HG03575 (cell line): ENCODE measurements around the gene TM2D3.
"Not testable (repeated sequence)": the region's sequence is repeated elsewhere in the genome, so short reads cannot be mapped to it uniquely, and the experiment has no call there.

Source experiments
- ATAC-seq: cut with Tn5 transposase; IDR thresholded peaks from one replicate; pipeline ENCODE4 v1.9.1; 2021; ENCODE audit not compliant: unreplicated experiment, insufficient number of reproducible peaks, low FRiP score; ENCODE audit errors: extremely low read depth

The TM2D3 gene

DNA sequence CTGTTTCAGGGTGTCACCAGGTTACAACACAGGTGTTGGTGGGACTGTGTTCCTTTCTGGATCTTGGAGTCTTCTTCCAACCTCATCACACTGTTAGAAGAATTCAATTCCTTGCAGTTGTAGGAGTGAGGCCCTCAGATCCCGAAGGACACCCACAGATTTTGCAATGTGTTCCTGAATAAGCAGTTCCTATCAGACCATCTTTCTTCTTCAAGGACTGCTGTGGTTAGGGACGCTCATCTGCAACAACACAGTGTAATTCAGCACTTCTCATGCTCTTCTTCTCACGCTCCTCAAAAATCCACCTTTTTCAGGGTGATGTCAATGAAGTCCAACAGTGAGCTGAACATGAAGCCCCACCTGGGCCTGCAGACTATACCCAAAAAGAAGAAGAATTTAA is 18.8 kb downstream of the TM2D3 start:
- no peak for ATAC-seq

DNA sequence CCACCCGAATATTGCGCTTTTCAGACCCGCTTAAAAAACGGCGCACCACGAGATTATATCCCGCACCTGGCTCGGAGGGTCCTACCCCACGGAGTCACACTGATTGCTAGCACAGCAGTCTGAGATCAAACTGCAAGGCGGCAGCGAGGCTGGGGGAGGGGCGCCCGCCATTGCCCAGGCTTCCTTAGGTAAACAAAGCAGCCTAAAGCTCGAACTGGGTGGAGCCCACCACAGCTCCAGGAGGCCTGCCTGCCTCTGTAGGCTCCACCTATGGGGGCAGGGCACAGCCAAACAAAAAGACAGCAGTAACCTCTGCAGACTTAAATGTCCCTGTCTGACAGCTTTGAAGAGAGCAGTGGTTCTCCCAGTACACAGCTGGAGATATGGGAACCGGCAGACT is 25.5 kb downstream of the TM2D3 start:
- not testable (repeated sequence) for ATAC-seq

DNA sequence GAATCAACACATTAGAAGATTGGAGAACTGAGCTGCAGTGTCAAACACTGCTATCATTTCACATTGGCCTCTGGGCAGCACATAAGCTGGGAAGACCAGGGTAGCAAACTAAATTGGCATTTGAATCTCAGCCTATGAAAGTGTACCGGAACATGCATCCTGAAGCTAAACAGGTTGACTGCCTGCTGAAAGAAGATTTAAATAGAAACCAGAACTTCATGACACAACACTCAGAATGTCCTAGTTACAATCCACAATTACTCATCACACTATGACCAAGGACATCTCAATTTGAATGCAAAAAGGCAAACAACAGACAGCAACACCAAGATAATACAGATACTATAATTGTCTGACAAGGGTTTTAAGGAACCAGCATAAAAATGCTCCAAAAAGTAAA is 26.2 kb downstream of the TM2D3 start:
- ATAC-seq: no peak

DNA sequence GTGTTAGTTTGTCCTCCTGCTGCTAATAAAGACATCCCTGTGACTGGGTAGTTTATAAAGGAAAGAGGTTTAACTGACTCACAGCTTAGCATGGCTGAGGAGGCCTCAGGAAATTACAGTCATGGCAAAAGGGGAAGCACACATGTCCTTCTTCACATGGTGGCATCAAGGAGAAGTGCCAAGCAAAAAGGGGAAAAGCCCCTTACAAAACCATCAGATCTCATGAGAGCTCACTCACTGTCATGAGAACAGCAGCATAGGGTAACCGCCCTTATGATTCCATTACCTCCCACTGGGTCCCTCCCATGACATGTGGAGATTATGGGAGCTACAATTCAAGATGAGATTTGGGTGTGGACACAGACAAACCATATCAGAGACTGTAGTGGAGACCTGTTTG is 27.0 kb downstream of the TM2D3 start:
- ATAC-seq: no peak

DNA sequence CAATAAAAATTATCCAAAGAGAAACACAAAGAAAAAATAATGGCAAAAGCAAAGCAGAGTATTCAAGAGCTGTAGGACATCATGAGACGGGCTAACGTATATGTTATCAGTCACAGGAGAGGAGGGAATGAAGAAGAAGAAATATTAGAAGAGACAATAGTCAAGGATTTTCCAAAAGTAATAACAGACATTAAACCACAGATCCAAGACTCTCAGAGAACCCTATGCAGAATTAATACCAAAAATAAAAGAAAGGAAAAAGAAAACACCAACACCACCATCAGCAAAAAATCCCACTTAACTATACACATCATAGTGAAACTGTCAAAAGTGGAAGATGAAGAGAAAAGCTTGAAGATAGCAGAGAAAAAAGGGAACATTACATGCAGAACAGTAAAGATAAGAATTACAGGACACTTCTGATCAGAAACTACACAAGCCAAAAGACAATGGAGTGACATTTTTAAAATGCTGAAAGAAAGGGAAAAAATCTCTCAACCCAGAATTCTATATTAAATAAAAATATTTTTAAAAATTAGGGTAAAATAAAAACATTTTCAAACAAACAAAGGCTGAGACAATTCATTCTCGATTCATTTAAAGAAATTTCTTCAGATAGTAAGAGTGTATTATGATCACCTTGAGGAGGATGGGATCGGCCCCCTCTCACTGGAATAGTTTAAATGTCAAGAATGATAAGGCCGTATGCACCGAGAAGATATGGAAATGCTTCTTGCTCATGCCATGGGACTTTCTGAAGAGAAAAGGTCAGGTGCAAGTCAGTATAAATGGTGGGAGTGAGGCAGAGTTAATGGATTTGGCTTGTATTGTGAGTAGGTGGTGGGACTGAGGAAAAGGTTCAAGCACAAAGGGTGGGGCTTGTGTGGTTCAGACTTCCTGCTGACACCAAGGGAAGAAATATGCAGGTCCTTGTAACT is 28.5 kb downstream of the TM2D3 start:
- ATAC-seq: no peak

DNA sequence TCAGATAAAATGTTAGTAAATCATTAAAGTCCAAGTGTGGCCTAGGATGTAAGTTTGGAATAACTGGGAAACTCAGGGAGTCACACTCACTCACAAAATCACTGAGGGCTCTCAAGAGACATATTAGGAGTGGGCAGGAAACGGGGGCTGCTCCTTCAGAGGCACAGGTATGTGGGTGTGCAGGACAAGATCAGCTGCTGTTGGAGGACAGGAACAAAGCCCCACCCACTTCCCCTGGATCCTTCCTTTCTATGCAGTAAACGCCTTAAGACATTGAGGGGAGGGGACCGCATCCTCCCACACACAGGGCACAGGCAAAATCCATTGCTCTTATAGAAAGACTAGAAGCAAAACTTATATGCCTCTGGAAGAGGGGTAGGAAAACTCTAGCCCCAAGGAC is 30.2 kb downstream of the TM2D3 start:
- no peak for ATAC-seq

DNA sequence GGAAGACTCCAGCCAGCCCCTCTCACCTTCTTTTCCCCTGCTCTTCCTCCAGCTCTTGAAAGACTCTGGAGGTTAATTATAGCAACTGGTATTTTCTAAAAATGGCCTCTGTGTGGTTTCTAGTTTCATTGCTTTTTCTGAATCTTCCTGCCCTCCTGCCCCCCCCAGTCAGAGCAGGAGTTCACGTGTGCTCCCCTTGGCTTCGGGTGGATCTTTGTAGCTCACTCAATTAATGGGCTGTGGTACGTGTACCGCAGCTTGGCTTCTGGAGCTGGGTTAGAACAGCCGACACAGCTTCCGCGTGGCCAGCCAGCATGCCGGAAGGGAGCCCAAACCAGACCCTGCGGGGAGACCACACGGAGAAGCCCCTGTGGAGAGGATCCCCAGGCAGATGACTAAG is 31.5 kb downstream of the TM2D3 start:
- no peak for ATAC-seq

DNA sequence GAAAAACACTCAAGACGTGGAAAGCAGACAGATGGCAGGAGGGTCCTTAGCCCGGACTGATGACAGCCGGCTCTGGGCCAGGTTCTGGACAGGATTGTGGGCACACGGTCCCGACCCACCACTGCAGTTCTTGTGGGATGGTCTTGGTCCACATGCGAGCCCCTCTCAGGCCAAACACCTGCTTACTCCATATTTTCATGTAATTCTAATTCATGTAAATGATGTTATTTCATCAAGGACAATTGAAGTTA is 32.6 kb downstream of the TM2D3 start:
- ATAC-seq: no peak

DNA sequence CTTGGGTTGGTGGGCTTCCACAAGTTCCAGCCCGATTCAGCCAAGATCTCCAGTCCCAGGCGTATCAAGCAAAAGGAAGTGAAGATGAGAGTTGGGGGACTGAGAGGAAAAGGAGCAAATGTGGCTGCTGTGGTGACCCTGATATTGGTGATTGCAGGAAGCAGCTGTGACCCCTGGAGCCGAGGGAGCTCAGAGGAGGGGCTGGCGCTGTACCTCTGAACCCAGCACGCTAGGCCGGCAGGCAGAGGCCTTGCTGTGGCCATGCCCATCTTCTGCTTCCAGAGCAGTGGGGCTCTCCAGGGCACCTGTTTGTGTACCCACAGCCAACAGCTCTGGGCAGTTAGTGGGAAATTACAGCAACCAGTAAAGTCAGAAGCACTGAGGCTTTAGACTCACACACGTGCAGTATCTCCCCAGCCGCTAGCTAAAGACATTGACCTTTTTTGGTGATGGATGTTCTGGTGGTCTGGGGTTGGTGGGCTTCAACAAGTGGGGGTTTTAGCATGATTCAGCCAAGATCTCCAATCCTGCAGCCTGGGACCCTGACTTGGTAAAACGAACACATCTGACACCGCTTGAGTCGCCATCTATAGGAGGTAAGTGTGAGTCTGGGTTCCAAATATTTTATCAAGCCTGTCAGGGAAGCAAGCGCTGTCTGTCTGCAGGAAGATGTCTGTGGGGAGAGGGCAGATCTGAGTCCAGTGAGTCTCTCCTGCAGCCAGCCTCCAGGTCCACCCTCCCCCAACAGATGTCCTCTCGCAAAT is 33.1 kb downstream of the TM2D3 start:
- no peak for ATAC-seq

DNA sequence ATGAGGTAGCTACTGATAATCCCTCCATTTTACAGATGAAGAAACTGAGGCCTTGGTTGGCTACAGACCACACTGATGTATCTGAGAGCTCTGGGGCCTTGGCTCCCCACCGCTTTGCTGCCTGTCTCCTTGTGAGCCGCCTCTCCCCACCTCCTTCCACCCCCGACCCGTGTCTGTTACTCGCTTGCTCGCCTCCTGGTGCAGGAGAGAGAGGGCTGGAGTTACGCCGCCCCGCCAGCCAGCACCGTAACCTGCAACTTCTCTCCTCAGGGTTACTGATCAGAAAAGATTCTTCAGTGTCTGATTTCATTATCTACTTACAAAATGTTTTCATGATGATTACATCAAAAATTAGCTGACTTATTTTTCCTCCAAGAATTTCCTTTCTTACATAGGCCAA is 34.1 kb downstream of the TM2D3 start:
- ATAC-seq: no peak

DNA sequence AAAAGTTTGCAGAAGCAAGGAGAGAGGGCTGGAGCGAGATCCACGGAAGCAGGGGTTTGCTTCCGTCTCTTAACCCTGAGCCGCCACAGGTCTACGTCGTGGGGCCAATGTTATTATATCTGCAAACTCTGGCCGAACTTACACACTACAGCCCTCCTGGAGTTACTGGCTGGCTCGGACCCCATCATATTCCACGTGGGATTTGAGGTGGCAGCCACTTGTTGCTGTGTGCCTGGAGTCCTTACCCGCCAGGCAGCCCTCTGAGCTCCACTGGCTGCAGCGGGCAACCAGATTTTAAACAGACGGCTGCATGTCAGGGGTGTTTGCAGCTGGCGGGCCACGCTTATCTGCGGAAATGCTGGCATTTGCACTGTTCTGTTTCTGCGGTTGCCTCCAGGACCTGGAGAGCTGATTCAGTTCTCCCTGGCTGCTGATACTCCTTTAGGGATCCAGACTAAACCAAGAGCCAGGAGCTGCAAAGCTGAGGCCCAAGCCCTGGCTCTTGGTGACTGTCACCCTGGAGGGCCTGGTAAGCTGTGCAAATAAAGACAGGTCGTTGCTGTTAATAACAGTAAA is 34.7 kb downstream of the TM2D3 start:
- no peak for ATAC-seq

DNA sequence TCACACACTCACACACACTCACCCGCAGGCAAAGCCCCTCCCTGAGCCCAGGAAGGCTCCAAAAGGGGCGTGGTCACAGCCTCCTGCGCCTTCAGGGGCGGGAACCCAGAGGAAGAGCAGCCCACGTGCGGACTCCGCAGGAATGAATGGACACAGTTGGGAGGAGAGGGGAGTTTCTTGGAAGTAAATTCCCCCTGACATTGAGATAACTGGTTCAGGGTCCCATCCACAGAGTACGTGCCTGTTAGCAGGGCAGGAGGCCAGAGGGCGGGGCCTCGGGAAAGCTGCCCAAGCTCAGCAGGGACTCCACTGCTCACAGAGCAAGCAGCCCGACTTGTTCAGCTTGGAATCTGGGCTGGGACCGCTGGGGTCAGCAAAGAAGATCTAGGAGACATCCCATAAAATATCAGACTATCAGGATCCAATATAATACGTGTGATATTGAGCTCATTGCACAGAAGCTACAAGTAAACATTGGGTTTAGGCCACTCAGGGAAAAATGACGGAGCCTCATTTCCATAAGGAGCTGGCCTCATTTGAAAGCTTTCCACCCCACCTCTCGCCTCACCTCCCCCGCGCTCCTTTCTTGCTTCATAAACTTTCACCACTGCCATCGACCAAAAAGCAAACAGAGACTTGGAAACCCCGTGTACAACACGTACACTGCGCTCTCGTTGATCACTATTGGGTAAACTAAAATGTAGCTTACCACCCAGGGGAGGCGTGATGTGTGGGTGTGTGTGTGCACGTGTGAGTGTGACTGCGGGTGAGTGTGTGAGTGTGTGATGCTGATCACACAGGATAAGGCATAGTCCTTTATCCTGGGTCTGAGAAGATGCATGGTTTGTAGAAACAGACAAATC is 36.0 kb downstream of the TM2D3 start:
- ATAC-seq: no peak

DNA sequence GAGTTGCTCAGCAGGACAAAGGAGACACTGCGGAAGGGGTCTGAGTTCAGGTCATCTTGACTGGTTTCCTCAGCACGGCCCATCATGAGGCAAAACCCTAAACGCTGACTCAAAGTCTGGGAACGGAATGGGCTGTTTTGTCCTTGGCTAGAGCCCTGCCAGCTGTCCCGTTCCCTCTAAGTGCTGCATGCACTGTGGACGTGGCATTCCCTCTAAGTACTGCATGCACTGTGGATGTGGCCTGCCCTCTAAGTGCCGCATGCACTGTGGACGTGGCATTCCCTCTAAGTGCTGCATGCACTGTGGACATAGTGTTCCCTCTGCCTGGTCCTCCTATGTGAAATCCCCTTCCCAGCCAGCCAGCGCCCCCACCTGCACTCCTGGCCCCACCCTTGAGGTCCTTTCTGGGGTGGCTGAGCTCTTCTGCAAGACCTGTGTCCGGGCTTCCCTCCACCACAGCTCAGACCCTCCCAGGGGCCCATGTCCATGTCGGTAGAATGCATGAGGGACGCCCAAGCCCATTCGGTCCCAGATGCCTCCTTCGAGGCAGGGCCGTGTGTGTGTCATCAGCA is 36.7 kb downstream of the TM2D3 start:
- no peak for ATAC-seq

DNA sequence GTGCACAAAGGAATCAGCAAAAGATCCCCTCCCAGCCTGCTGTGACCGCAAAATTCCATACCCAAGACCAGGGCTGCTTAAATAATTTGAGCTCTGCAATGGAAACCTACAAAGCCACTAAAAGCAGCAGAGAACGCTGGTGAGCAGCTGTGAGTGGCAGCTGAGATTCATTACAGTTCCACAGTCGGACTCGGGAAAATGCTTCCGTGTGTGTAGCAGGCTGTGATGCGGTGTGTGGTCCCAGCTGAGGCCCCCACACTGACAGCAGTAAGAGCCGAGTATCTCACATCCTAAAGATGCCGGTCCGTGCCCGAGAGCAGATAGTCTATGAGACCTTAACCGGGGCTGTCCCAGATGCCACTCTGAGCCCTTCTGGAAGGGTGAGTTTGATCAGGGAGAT is 37.4 kb downstream of the TM2D3 start:
- no peak for ATAC-seq

DNA sequence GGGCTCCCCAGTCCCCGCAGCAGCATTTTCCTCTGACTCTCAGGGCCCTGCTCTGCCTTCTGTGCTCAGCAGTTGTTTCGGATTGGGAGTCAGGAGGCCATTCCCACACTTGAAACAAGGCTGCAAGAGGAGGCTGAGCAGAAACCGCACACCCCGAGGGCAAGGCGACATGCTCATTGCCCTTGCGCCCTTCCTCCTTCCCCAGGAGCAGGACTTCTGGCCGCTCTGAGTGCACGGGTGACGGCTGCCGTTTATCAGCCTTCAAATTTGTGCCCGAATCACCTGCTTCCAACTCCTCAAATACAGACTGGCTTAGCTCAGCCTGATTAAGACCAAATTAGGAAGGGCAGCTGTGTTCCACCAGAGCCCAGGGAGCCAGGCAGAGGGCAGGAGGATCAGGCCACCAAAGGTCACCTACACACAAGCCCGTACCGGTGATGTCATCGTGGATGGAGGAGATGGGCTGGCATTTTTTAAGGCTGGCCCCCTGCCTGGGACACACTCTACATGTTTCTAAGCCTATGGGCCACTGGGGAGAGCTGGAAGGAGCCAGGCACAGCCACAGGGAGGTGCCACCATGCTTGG is 38.1 kb downstream of the TM2D3 start:
- ATAC-seq: no peak

DNA sequence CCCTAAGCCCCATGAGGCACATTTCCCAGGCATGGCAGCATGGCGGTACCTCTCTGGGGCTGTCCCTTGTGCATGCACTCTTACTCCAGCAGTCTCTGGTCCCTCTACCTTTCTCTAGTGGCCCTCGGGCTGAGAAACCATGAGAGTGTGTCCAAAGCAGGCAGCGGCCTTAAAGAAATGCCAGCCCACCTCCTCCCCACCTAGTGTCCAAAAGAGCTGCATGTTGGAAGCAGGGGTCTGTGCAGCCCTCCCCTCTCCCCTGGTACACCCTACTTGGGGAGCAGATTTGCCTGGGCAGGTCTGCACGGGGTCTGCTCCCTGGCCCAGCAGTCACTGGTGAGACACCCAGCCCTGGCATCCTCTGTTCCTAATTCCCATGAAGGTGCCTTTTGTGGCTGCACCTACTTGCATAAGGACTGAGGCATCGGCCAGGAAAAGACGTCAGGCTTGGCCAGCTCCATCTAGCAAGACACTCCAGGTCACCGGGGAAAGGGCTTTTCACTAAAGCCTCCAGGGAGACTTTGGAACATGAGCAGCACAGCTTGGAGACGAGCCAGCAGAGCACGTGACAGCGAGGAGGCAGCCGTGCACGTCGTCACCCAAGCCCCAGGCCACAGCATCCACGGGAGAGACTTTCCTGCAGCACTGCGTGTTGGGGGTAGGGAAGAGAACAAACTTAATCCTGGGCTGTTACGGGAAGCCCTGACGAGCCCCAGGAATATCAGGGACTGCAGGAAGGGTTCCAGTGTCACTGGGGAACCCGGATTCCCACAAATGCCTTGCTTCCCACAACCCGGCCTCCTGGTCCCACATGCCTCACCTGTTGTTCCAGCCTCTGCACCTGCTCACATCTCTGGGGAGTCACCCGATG is 38.8 kb downstream of the TM2D3 start:
- no peak for ATAC-seq

DNA sequence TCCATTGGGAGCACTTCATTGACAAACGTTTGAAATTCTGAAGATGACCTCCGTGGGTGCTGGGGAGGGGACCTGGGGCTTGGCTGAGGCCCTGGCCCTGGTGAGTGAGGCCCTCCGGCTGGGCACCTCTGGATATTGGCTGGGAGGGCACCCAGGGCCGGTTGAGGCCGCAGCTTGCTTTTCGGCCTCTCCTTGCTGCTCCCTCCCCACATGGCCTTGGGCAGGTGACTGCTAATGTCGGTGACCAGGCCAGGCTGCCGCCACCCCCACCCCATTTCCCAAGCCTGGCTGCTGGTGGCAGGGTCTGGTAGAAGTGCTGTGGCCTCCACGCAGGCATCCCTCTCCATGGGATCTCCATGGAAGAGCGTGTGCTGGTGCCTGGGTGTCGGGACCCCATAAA is 39.5 kb downstream of the TM2D3 start:
- ATAC-seq: no peak
